Liver (tissue), 9 donors: ENCODE measurements around the gene CKS2. TPM values are rescaled to one million over a fixed set of nuclear protein-coding genes. Genes with fewer than 3 reads are reported as not detected.

Experiments
- DNase-seq: peaks from one replicate; pipeline ENCODE4 v3.0.0-alpha.2; 2017; ENCODE audit warnings: low spot score
- H3K27ac ChIP-seq, 2 donors: one replicate each; pipeline ENCODE4 v1.7.0; 2013; ENCODE audit warnings: inconsistent platforms in 2 of 2, low read length in 2 of 2, control low read depth in 1 of 2, low read depth in 1 of 2, mild to moderate bottlenecking in 1 of 2
- H3K27me3 ChIP-seq, 4 donors: one replicate each; pipeline versions ENCODE4 v1.6.1 to v1.7.0; 2013; ENCODE audit warnings: low read length in 3 of 4, inconsistent platforms in 1 of 4, mild to moderate bottlenecking in 1 of 4, moderate library complexity in 1 of 4; ENCODE audit not compliant: control insufficient read depth in 4 of 4, insufficient read depth in 4 of 4
- H3K36me3 ChIP-seq, 4 donors: one replicate each; pipeline versions ENCODE4 v1.6.1 to v1.7.0; 2013; ENCODE audit warnings: low read length in 3 of 4, mild to moderate bottlenecking in 3 of 4, low read depth in 1 of 4, moderate library complexity in 1 of 4; ENCODE audit not compliant: control insufficient read depth in 4 of 4, insufficient read depth in 3 of 4
- H3K4me1 ChIP-seq, 4 donors: one replicate each; pipeline versions ENCODE4 v1.6.1 to v1.7.0; 2013; ENCODE audit warnings: low read length in 3 of 4, mild to moderate bottlenecking in 3 of 4, moderate library complexity in 1 of 4; ENCODE audit not compliant: control insufficient read depth in 4 of 4, insufficient read depth in 4 of 4
- H3K4me3 ChIP-seq, 3 donors: one replicate each; pipeline versions ENCODE4 v1.6.1 to v1.7.0; 2013; ENCODE audit warnings: low read length in 3 of 3, control low read depth in 1 of 3, low read depth in 1 of 3, mild to moderate bottlenecking in 1 of 3
- H3K9ac ChIP-seq, 2 donors: one replicate each; pipeline ENCODE4 v1.7.0; 2013; ENCODE audit warnings: low read length in 2 of 2, mild to moderate bottlenecking in 2 of 2, moderate library complexity in 2 of 2, control low read depth in 1 of 2, low read depth in 1 of 2
- H3K9me3 ChIP-seq, 4 donors: one replicate each; pipeline versions ENCODE4 v1.6.1 to v1.7.0; 2013; ENCODE audit warnings: low read length in 3 of 4; ENCODE audit not compliant: control insufficient read depth in 4 of 4
- ATF3 ChIP-seq: IDR thresholded peaks from 2 replicates; pipeline ENCODE4 v1.6.1; 2016; ENCODE audit warnings: antibody characterized with exemption
- CTCF ChIP-seq: fragments of 150-350 bp; IDR thresholded peaks from 2 replicates; pipeline ENCODE4 v1.5.1; 2017; ENCODE audit warnings: improper control_type of control experiment, low read depth, low read length; ENCODE audit not compliant: missing input control
- EGR1 ChIP-seq, 2 donors: IDR thresholded peaks; 2 replicates each; pipeline ENCODE4 v1.6.1; 2016 to 2018; ENCODE audit warnings: antibody characterized with exemption in 2 of 2, low read depth in 2 of 2
- FOXA1 ChIP-seq: IDR thresholded peaks from 2 replicates; pipeline ENCODE4 v1.6.1; 2016; ENCODE audit warnings: antibody characterized with exemption
- FOXA2 ChIP-seq: IDR thresholded peaks from 2 replicates; pipeline ENCODE4 v1.6.1; 2016; ENCODE audit warnings: antibody characterized with exemption
- GABPA ChIP-seq, 2 donors: IDR thresholded peaks in 1 of 2; conservative IDR thresholded peaks in 1 of 2; 2 replicates each; pipeline ENCODE4 v1.6.1; 2016; ENCODE audit warnings: antibody characterized with exemption in 2 of 2, mild to moderate bottlenecking in 1 of 2, moderate library complexity in 1 of 2
- HNF4A ChIP-seq, 2 donors: conservative IDR thresholded peaks; 2 replicates each; pipeline ENCODE4 v1.6.1; 2016; ENCODE audit warnings: antibody characterized with exemption in 2 of 2, mild to moderate bottlenecking in 2 of 2
- HNF4G ChIP-seq: IDR thresholded peaks from 2 replicates; pipeline ENCODE4 v1.6.1; 2016; ENCODE audit warnings: antibody characterized with exemption
- JUND ChIP-seq, 2 donors: IDR thresholded peaks; 2 replicates each; pipeline ENCODE4 v1.6.1; 2016; ENCODE audit warnings: antibody characterized with exemption in 2 of 2
- MAX ChIP-seq: IDR thresholded peaks from 2 replicates; pipeline ENCODE4 v1.6.1; 2016; ENCODE audit warnings: antibody characterized with exemption
- NR2F2 ChIP-seq: IDR thresholded peaks from 2 replicates; pipeline ENCODE4 v1.6.1; 2016; ENCODE audit warnings: antibody characterized with exemption
- RAD21 ChIP-seq, 2 donors: IDR thresholded peaks; 2 replicates each; pipeline ENCODE4 v1.6.1; 2016; ENCODE audit warnings: antibody characterized with exemption in 2 of 2, mild to moderate bottlenecking in 2 of 2
- REST ChIP-seq: IDR thresholded peaks from 2 replicates; pipeline ENCODE4 v1.6.1; 2016; ENCODE audit warnings: antibody characterized with exemption, mild to moderate bottlenecking
- RXRA ChIP-seq, 2 donors: IDR thresholded peaks; 2 replicates each; pipeline ENCODE4 v1.6.1; 2017 to 2018; ENCODE audit warnings: antibody characterized with exemption in 2 of 2, mild to moderate bottlenecking in 1 of 2
- SP1 ChIP-seq: IDR thresholded peaks from 2 replicates; pipeline ENCODE4 v1.6.1; 2018; ENCODE audit warnings: antibody characterized with exemption, mild to moderate bottlenecking
- TAF1 ChIP-seq: conservative IDR thresholded peaks from 2 replicates; pipeline ENCODE4 v1.6.1; 2016; ENCODE audit warnings: antibody characterized with exemption, mild to moderate bottlenecking
- YY1 ChIP-seq: IDR thresholded peaks from 2 replicates; pipeline ENCODE4 v1.6.1; 2016; ENCODE audit warnings: antibody characterized with exemption, mild to moderate bottlenecking
- ZBTB33 ChIP-seq: IDR thresholded peaks from 2 replicates; pipeline ENCODE4 v1.6.1; 2016; ENCODE audit warnings: antibody characterized with exemption
- whole genome bisulfite sequencing: extraction: QIAGEN DNeasy Blood & Tissue Kit; methylation state at CpG from one replicate; pipeline ENCODE4 v1.1.7; 2013; 5-methylcytosine and 5-hydroxymethylcytosine counted together
- polyA plus RNA-seq, 2 donors: library from polyadenylated mRNA; stranded (reverse) in 1 of 2; unstranded in 1 of 2; fragments of 200-250 nt in 1 of 2; fragments of >200 nt in 1 of 2; fragmentation: Nextera tagmentation in 1 of 2; extraction: Ambion mirVana in 1 of 2; gene quantifications; one replicate each; pipeline versions ENCODE4 v1.2.1 to v1.2.3, GENCODE V29; 2013 to 2015
- total RNA-seq, 2 donors: library from RNA; depleted of rRNA; stranded (reverse); fragments of >200 nt; gene quantifications; one replicate each; pipeline ENCODE4 v1.2.3, GENCODE V29; 2014
- donor health status: healthy.
- donor health status: healthy.
- donor health status: healthy.
- donor health status: healthy.
- donor health status: healthy.

CKS2 gene
- total and polyA plus RNA-seq, 4 donors, result 3.1 to 79.7 (median 17.7) TPM

GRCh38 chr9:89277043-89277442, 34.0 kb upstream of the CKS2 start:
- TF ChIP-seq YY1, result no peak
- no peak overlapping the region for H3K27ac ChIP-seq
- H3K9ac ChIP-seq, result no peak overlapping the region
- 96% methylated on average over 2 of the region's 2 CpGs for WGBS
- no peak overlapping the region for H3K4me3 ChIP-seq
- peaks cover 0 to 2% (median 0%) of the 10 kb centered on the region in 4 donors for H3K36me3 ChIP-seq
- no peaks in the 10 kb centered on the region for H3K27me3 ChIP-seq
- H3K9me3 ChIP-seq, result peaks cover 0 to 3% (median under 1%) of the 10 kb centered on the region in 4 donors
- H3K4me1 ChIP-seq, result no peaks in the 10 kb centered on the region
- DNase-seq, result no peak

GRCh38 chr9:89277454-89277853, 33.5 kb upstream of the CKS2 start:
- Histone ChIP-seq H3K36me3 (peaks cover 0 to 2% (median 0%) of the 10 kb centered on the region in 4 donors), H3K27me3 (no peaks in the 10 kb centered on the region), H3K27ac (peak overlapping the region in 1 of 2 donors; percentile 36), H3K9me3 (peaks cover 0 to 3% (median under 1%) of the 10 kb centered on the region in 4 donors), H3K9ac (no peak overlapping the region), H3K4me3 (no peak overlapping the region), H3K4me1 (no peaks in the 10 kb centered on the region)
- TF ChIP-seq CTCF, result no peak
- peak in 1 of 2 donors; percentile 19 for TF ChIP-seq RAD21 (IDR thresholded peaks at IDR 0.05)
- peak; percentile 41 for TF ChIP-seq SP1
- no peak for TF ChIP-seq MAX
- TF ChIP-seq FOXA2, result no peak
- no peak for TF ChIP-seq FOXA1
- TF ChIP-seq HNF4A (conservative IDR thresholded peaks at IDR 0.05), result no peak
- DNase-seq, result no peak

- H3K4me1 ChIP-seq, result no peaks in the 10 kb centered on the region
- H3K9me3 ChIP-seq, result peaks cover 0 to 3% (median under 1%) of the 10 kb centered on the region in 4 donors
- H3K36me3 ChIP-seq, result peaks cover 0 to 2% (median 0%) of the 10 kb centered on the region in 4 donors
- H3K9ac ChIP-seq, result no peak overlapping the region
- H3K4me3 ChIP-seq, result no peak overlapping the region
- DNase-seq, result no peak
- H3K27ac ChIP-seq, result no peak overlapping the region
- 90% methylated on average over 2 of the region's 2 CpGs for WGBS
- H3K27me3 ChIP-seq, result no peaks in the 10 kb centered on the region
- no peak for TF ChIP-seq FOXA2
- no peak for TF ChIP-seq SP1
- no peak for TF ChIP-seq YY1
- TF ChIP-seq CTCF, result no peak
- TF ChIP-seq NR2F2, result no peak
- TF ChIP-seq ZBTB33, result no peak
- no peak for TF ChIP-seq HNF4G
- TF ChIP-seq FOXA1, result no peak
- no peak for TF ChIP-seq MAX
- TF ChIP-seq ATF3, result no peak
- no peak for TF ChIP-seq EGR1 (IDR thresholded peaks at IDR 0.05; ENCODE audit: low read depth in 2 of 2)
- no peak for TF ChIP-seq GABPA (IDR thresholded peaks at IDR 0.05 in 1 of 2, conservative IDR thresholded peaks at IDR 0.05 in 1 of 2)
- no peak for TF ChIP-seq HNF4A (conservative IDR thresholded peaks at IDR 0.05)
- TF ChIP-seq TAF1, result no peak
- no peak for TF ChIP-seq REST
- TF ChIP-seq RXRA (IDR thresholded peaks at IDR 0.05), result no peak
- TF ChIP-seq RAD21 (IDR thresholded peaks at IDR 0.05), result no peak
- no peak for TF ChIP-seq JUND (IDR thresholded peaks at IDR 0.05)
These were observed 32.4 kb upstream of the CKS2 start for GRCh38 chr9:89278551-89278950.
